NCI-H1417 treated with DMSO at 0.1 percent for 48 hours (cell line): ENCODE measurements around the gene CD276.
"Not testable (repeated sequence)": the region's sequence is repeated elsewhere in the genome, so short reads cannot be mapped to it uniquely, and the experiment has no call there.

Source experiments
- DNase-seq: peaks from one replicate; lab custom pipeline; 2025; lab: John Stamatoyannopoulos, UW

Gene CD276

DNA sequence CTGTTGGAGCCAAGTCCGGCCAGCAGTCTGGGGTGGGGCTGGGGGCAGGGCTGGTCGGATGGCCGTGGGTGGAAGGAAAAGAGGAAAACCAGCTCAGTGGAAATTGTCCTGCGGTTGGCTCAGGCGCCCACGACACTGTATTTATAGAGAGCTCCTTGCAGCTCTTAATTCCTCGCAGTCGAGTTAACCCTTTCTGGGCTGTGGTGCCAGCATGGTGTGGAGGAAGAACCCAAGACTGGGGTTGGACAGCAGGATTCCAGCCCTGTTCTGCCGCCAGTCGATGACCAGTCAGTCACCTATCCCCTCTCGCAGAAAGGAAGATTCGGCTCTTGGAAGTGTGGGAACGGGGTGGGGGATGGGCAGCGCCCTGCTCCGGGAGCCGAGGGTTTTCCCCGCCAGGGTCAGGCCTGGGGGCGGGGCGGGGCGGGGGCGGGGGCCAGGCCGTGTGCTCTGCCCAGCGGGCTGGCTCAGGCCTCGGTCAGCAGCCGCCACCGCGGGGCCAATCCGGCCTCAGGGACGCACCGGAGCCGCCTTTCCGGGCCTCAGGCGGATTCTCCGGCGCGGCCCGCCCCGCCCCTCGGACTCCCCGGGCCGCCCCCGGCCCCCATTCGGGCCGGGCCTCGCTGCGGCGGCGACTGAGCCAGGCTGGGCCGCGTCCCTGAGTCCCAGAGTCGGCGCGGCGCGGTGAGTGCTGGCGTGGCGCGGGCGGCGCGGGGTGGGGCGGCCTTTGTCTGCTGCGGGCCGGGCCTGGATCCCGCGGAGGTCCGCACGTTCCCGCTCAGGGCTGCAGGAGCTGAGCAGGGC is at the start of gene CD276:
Gene CD276 (plus strand): TSS at position 607 of the 804 bp plus-strand sequence. CDS start 15,257 bp downstream, outside the sequence.
- peak; percentile 10 for DNase-seq

DNA sequence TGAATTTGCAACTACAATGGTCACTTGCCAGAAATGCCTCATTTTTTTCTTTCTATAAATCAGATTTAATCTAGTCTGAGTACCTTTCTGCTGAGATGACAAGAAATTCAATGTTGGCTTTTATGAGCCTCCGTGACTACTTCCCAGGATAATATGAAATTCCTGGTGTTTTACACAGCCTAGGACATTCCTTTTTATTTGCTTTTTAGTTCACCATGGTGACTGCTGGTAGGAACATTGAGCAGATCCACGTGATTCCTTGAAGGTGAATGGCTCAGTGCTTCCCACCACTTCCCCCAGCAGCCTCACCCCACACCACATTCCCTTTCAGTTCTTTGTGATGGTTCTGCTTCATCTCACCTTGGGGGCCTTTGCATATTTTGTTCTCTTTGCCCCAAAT is 46.7 kb upstream of the CD276 start:
- DNase-seq, result no peak

DNA sequence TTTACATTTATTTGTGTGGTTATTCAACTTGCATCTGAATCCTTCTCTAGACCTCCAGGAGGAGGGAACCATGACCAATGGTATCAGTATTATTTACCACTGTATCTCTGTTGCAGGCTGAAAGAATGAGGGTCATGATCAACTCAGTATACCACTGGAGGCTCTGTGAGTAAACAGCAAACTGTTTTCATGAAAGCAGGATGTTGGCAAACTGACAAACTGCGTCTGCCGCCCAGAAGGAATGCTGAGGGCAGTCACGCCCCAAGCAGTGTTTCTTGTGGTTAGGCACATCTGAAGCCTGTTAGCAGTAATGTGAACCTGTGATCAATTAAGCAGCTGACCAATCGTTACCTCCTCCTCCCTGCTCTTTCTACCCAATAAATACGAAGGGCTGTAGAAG is 44.7 kb upstream of the CD276 start:
- not testable (repeated sequence) for DNase-seq

DNA sequence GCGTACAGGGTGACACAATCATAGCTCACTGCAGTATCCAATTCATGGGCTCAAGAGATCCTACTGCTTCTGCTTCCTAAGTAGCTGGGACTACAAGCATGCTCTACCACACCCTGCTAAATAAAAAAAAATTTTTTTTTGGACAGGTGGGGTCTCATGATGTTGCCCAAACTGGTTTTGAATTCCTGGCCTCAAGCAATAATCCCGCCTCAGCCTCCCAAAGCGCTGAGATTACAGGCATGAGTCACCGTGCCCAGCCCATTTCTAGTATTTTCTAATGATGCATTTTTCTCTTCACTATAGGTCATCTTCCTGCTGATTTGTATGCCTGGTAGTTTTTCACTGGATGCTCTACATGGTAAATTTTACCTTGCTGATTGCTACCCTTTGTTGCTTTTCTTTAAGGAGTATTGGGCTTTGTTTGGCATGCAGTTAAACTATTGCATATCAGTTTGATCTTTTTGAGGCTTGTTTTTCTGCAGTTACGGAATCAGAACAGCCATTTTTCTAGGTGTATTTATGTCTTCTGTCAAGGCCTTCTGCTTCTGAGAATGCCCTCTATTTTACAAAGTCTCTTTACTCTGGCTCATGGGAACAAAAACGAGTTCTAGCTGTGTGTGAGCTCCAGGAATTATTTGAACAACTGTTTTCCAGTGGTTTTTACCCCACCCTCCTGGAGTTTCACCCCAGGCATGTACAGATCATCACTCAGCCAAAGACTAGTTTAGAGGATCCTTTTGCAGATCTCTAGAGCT is 36.7 kb upstream of the CD276 start:
- DNase-seq, result no peak

- DNase-seq, result no peak
These were observed 36.2 kb upstream of the CD276 start for GRCh38 chr15:73648014-73648295.

- DNase-seq, result no peak
These were observed 33.6 kb upstream of the CD276 start for GRCh38 chr15:73650416-73651126.

DNA sequence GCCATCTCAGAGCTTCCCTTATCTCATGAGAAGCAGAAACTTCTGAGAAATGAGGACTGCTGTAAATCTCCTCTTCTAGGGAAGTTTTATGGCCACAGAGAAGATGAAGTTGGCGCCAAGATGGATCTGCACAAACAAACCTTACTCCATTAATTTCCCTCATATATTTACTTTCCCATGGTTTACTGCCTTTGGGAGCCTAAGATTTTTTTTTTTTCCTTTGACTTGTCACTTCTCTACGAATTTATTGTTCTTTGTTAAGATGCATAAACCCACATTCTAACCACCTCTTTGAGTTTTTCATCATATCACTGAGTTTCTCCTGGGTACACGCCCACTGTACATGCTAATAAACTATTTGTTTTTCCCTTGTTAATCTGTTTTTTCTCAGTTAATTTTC is 29.5 kb upstream of the CD276 start:
- no peak for DNase-seq

- no peak for DNase-seq
These were observed 28.5 kb upstream of the CD276 start for GRCh38 chr15:73655724-73656123.

DNA sequence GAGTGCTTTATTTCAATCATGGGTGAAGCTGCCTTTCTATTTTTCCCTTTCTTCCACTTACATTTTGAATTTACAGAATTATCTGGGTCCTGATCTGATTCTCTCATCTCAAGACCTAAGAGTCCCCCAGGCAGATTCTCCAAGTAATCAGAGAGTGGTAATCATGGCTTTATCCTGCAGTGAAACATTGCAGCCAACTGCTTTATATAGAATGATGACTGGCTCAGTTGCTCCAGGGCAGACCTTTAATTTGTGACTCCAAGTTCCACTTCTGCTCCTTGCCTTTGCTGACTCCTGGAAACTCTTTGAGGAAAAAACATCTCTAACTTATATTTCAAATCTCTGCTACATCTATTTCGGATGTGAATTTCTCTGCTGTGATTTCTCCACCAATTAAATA is 25.5 kb upstream of the CD276 start:
- no peak for DNase-seq

- DNase-seq, result no peak
These were observed 23.7 kb upstream of the CD276 start for GRCh38 chr15:73660455-73660854.

DNA sequence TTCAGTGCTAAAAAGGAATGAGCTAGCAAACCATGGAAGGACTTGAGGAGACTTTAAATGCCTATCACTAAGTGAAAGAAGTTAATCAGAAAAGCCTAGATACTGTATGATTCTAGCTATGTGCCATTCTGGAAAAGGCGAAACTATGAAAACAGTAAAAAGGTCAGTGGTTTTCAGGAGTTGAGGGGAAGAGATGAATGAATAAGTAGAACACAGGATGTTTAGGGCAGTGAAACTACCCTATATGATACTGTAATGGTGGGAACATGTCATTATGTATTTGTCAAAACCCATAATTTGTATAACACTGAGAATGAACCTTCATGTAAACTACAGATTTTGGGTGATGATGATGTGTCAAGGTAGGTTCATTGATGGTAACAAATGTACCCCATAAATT is 9.6 kb upstream of the CD276 start:
- DNase-seq, result no peak

- DNase-seq, result peak; percentile 40
These were observed 7.0 kb upstream of the CD276 start for GRCh38 chr15:73677146-73677607.

GRCh38 chr15:73677733-73678132 is 6.5 kb upstream of the CD276 start:
- DNase-seq, result no peak

GRCh38 chr15:73678498-73678897 is 5.7 kb upstream of the CD276 start:
- no peak for DNase-seq

- DNase-seq, result no peak
These were observed 5.0 kb upstream of the CD276 start for GRCh38 chr15:73679180-73679579.

GRCh38 chr15:73679964-73680363 is 4.2 kb upstream of the CD276 start:
- no peak for DNase-seq

- no peak for DNase-seq
These were observed 3.6 kb upstream of the CD276 start for GRCh38 chr15:73680549-73680948.

DNA sequence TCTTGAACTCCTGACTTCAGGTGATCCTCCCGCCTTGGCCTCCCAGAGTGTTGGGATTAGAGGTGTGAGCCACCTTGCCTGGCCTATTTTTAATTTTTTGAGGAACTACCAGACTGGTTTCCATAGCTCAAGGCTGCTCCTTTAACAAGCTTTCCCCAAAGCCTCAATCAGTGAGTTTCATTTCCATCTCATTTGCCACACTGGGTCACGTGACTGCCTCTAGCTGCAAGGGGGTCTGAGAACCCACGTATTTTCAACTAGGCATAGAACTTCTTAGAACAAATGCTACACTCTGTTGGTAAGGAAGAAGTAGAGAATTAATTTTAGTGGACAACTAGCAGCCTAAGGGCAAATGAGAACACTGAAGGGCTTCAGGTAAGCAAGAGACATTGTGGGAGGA is 3.1 kb upstream of the CD276 start:
- no peak for DNase-seq

DNA sequence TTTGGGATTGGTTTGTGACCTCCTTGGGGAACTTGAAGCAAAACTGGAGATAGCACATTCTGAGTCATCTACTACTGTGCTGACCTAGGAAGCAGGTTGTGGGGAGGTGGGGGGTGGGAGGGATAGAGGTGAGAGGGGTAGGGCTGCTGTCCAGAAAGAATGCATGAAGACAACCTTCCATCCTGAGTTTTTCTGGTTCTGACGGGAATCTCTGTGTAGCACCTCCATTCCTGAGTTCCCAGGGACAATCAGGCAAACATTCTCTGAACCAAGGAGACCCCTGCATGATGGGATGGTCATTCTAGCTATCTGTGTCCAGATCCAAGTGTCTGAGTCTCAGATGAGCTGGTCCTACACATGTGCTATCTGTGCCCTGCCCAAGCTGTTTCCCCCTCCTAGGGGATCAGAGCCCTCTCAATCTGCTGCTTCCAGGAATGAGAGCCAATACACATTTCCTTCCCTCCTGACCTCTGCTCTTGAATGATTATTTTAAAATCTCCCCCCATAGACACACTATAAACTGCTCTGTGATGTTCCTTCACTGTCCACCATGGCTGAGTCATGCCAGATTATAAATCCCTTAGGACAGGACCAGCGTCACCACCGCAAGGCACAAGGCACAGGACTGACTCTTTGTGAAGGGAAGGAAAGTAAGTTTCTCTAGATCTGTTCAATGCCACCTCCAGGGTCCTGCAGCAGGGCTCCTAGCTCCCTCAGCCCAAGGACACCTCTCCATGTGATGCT is 2.2 kb upstream of the CD276 start:
- no peak for DNase-seq

DNA sequence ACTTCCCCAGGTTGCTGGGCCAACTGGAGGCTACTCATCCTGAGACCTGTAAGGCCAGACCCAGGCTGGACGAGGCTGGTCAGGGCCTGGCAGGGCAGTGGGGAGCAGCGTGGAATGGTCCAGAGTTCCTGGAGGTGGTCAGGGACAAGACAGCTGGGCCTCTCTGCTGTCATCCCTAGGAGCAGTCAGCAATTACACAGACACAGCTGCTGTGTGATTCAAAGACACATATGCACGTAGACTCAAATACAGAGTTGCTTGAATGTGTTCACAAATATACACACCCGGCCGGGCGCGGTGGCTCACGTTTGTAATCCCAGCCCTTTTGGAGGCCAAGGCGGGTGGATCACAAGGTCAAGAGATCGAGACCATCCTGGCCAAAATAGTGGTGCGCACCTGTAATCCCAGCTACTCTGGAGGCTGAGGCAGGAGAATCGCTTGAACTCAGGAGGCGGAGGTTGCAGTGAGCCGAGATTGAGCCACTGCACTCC is 1.5 kb upstream of the CD276 start:
- DNase-seq, result no peak

DNA sequence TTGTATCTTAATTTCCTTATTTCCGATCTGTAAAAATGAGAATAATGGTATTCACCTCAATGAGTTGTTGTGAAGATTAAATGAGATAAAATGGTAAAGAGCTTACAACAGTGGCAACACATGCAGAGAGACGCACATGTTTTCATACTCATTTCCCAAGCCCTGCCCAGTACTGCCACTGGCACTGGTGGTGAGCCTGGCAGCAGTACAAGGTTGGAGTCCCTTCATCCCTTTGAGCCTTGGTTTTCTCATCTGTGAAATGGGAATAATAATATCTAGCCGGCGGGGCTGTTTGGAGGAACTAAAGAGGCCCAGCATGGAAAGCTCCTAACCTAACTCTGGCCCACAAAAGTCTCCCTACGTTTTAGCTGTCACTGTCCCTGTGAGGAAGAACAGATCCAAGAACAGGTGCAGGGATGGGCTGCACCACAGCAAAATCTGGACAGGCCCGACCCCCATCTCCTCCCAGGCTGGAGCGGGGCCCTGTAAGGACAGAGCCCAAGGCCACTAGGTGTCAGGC is 866 bp upstream of the CD276 start:
- no peak for DNase-seq
